GM18873 (cell line): Measurements from ENCODE around the gene PPM1E.
"Not testable (repeated sequence)": the region's sequence is repeated elsewhere in the genome, so short reads cannot be mapped to it uniquely, and the experiment has no call there.

Experiments used
- ATAC-seq: cut with Tn5 transposase; IDR thresholded peaks from one replicate; pipeline ENCODE4 v1.9.1; 2021; ENCODE audit warnings: mild to moderate bottlenecking, moderate library complexity, moderate number of reproducible peaks; ENCODE audit not compliant: unreplicated experiment, low FRiP score

PPM1E gene

DNA sequence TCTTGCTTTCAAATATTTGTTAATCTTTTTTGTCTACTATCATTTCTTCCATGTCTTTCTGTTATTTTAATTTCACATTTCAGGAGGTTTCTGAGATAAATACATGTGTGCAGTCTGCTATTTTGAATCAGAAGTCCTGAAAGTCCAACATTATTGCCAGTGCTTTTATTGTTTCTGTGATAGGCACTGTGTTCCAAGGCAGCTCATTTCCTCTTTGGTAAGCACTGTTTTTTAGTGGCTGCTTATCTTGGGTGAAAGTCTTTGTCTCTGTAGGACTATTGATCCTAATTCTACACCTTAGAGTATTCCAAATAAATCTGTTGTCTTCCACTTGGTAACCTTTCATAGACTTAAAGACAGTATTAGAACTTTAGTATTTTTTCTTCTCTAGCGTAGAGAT lies 76.1 kb downstream of the PPM1E start:
- no peak for ATAC-seq

- ATAC-seq: no peak
These were observed 76.9 kb downstream of the PPM1E start for GRCh38 chr17:58832514-58832913.

GRCh38 chr17:58837699-58838098 lies 82.0 kb downstream of the PPM1E start:
- no peak for ATAC-seq

DNA sequence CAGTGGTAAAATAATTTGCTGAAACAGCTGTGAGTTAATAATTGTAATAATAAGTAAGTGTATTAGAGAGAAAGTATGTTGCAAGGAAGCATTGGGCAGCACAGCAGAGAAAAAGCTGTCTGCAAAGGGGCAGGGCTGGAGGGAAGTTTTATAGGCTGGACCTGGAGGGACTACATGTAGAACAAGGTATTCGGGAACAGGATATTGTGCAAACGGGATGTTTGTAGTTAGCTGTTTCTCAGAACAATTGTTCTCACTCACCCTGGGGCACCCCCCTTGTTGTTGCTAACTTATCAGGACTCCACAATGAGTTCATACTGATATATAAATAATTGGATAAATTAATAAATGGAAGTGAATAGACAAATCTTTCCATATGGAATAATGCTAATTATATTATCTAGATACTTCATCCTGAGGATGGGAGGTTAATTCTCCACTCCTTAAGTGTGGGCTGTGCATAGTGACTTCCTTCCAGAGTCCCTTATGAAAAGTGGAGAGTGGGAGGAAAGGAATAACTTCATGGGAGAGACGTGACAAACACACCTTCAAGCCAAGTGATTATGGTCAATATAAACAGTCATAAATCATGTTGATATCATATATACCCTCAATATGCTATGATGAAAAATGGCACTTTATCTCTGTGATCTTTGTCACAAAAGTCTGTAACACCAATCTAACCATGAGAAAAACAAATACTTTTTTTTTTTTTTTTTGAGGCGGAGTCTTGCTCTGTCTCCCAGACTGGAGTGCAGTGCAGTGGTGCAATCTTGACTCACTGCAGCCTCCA lies 85.4 kb downstream of the PPM1E start:
- ATAC-seq: no peak

DNA sequence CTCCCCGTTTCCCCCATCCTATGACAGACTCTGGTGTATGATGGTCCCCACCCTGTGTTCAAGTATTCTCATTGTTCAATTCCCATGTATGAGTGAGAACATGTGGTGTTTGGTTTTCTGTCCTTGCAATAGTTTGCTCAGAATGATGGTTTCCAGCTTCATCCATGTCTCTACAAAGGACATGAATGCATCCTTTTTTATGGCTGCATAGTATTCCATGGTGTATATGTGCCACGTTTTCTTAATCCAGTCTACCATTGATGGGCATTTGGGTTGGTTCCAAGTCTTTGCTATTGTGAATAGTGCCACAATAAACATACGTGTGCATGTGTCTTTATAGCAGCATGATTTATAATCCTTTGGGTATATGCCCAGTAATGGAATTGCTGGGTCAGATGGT lies 90.8 kb downstream of the PPM1E start:
- not testable (repeated sequence) for ATAC-seq

GRCh38 chr17:58850106-58850505 lies 94.5 kb downstream of the PPM1E start:
- not testable (repeated sequence) for ATAC-seq

DNA sequence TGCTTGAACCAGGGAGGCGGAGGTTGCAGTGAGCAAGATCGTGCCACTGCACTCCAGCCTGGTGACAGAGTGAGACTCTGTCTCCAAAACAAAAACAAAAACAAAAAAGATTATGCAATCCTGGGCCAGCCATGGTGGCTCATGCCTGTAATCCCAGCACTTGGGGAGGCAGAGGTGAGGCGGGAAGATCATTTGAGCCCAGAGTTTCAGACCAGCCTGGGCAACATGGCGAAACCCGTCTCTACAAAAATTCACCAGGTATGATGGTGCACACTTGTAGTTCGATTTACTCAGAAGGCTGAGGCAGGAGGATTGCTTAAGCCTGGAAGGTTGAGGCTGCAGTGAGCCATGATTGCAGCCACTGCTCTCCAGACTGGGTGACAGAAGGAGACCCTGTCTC lies 109.6 kb downstream of the PPM1E start:
- ATAC-seq: no peak

GRCh38 chr17:58870747-58871146 lies 115.1 kb downstream of the PPM1E start:
- no peak for ATAC-seq

DNA sequence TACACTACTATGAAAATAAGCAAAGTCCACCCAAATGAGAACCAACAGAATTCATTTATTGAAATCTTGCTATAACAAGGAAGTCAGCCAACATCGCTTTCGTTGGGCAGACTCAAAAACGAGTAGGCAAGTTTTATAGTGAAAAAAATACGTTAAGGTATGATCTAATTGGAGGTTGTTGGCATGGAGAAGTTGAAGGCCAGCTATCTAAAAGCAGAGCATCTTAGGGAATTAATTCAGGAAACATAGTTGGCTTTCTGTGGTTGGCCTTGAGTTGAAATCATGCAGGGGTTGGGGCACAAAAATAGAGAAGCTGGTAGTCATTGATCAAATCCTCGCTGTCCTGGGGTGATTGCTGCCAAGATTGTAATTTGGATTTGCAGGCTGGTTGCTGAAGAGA lies 118.3 kb downstream of the PPM1E start:
- ATAC-seq: no peak

DNA sequence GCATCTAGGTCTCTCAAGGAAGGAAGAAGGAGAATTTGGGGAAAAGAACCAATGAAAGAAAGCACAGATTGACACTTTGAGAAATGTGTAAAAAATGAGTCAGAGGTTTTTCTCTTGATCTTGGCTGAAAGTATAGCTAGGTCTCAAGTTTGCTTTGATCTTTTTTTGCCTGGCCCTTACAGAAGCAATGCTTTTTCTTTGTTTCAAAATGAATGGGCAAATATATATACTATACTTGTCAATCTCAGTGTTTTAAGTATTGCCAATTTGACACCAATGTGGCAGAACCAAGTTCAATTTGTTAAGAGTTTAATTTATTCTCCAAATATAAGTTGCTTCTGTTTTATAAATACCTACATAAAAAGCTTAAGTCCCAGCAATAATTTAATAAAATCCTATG lies 119.6 kb downstream of the PPM1E start:
- no peak for ATAC-seq

DNA sequence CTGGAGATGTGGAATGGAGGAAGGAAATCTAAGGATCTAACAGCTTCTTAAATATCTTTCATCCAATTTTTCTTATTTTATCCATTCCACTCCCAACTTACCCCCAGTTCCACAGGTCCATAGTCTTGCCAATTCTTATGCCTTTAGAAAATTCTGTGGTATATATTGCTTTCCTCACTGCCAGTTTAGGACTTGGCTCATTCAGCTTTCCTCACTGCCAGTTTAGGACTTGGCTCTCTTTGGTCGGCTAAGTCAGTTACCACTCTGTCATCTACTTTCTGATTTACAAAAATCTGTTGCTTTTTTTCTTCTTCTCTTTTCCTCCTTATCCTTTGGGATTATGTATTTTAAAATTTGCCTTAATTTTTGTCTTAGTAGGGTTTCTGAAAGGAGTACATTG lies 128.5 kb downstream of the PPM1E start:
- no peak for ATAC-seq

GRCh38 chr17:58886514-58886913 lies 130.9 kb downstream of the PPM1E start:
- no peak for ATAC-seq

GRCh38 chr17:58889928-58890327 lies 134.3 kb downstream of the PPM1E start:
- ATAC-seq: no peak

DNA sequence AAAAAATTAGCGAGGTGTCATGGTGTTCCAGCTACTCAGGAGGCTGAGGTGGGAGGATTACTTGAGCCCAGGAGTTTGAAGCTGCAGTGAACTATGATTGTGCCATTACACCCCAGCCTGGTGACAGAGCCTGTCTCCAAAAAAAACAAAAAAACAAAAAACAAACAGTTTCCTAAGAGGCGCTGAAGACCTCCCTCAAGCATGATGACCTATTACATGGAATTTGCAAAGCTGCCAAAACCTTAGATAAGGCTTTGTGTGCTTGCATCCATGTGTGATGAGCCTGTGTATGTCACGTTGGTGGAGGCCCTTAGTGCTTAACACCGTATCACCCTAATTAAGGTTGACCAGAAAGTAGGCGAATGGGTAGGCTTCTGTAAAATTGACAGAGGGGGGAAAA lies 143.5 kb downstream of the PPM1E start:
- ATAC-seq: no peak

- no peak for ATAC-seq
These were observed 146.7 kb downstream of the PPM1E start for GRCh38 chr17:58902322-58902721.

GRCh38 chr17:58911741-58912343 lies 156.2 kb downstream of the PPM1E start:
- no peak for ATAC-seq

DNA sequence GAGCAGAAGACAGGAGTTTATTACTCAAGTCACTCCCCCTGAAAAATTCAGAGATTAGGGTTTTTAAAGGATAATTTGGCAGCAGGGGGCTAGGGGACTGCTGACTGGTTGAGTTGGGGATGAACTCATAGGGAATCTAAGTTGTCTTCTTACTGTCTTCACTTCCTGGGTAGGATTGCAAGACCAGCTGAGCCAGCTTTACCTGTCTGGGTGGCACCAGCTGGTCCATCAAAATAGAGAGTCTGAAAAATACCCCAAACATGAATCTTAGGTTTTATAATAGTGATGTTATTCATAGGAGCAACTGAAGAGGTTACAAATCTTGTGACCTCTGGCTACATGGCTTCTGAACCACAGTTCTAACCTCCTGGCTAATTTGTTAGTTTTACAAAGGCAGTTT lies 157.9 kb downstream of the PPM1E start:
- ATAC-seq: no peak

- ATAC-seq: no peak
These were observed 158.5 kb downstream of the PPM1E start for GRCh38 chr17:58913971-58914769.

GRCh38 chr17:58917228-58917627 lies 161.6 kb downstream of the PPM1E start:
- no peak for ATAC-seq

GRCh38 chr17:58918072-58918471 lies 162.4 kb downstream of the PPM1E start:
- no peak for ATAC-seq

DNA sequence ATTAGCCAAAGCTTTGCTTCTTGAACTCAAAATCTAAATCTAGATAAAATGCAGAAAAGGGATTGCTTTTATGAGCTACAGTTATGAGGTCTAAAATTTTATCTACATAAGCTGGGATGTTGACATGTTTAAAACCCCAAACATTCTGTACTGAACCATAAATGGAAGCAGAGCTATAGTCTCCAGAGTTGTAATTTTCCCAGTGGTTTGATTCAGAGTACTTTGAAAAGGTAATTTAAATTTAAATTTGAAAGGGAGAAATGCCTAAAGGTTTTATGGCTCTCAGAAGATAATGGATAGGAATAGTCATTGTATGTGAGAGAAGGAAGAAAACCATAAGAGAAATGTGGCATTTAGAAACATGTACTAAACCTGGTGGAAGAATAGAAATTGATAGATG lies 163.2 kb downstream of the PPM1E start:
- no peak for ATAC-seq
